Measurements from ENCODE around the gene PCP2.
"Not testable (repeated sequence)": the region's sequence is repeated elsewhere in the genome, so short reads cannot be mapped to it uniquely, and the experiment has no call there.

The PCP2 gene

DNA sequence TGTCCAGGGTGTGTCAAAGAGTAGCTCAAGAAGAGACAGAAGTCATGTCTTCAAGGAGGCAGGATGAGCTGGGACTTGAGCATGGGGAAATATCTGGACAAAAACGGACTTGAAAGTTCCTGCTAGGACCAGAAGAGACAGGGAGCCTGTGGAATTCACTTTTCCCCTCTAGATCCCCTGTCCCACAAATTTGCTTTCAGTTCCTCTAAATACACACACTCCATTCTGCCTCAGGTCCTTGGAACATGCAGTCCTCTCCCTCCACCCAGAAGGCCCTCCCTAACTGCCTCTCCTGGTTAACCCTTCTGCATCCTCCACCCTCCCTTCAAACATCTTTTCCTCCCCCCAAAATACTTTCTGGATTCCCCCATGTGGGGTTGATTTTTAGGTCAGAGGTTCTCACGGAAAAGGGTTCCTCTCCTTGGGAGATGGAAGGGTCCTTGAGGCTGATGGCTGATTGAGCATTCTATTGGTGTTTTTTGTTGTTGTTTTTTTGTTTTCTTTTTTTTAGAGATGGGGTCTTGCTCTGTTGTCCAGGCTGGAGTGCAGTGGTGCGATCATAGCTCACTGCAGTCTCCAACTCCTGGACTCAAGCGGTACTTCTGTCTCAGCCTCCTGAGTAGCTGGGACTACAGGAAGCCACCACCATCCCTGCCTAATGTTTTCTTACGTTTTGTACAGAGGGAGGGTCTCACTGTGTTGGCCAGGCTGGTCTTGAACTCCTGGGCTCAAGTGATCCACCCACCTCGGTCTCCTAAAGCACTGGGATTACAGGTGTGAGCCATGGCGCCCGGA is 28.4 kb upstream of the PCP2 start:
- no peak for DNase-seq (ENCODE audit: low read depth in 1 of 2, low spot score in 1 of 2)

DNA sequence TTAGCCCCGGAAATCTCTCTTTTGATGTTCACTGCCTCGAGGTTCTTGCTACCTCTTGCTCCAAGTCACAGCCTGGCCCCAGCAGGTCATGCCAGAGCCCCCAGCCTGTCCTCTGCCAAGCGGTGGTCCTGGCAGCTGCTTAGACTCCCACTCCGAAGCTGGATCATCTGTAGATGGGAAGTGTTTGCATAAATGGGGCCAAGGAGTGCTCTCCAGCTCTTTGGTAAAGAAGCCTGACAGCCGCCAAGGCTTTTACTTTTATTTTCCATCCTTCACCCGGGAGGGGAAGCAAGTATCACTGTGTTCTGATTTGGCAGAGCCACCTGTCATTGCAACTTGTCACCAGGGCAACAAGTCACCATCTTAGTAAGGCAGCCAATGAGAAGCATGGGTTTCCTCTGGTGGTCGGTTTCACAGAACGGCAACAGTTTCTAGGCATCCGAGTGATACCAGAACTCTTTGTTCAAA is 24.7 kb upstream of the PCP2 start:
- no peak for DNase-seq (ENCODE audit: low read depth in 1 of 2, low spot score in 1 of 2)

DNA sequence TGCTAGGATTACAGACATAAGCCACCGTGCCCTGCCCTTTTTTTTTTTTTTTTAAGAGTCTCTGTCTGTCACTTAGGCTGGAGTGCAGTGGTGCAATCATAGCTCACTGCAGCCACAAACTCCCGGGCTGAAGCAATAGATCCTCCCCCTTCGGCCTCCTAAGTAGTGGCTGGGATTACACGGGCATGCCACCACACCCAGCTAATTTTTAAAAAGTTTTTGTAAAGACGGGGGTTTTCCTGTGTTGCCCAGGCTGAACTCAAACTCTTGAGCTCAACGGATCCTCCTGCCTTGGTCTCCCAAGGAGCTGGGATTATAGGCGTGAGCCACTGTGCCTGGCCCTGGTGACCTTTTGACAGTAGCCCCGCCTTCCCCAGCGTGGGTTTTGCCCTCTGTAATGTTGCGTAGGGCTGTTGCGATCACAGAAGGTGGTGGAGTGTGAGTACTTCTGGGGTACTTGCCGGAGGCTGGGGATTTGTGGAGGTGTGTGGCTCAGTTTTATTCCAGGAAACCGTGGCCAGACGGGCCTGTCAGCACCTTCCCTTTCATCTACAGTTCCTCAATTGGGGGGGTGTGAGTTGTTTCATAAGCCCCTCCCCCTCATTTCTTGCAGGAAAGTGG is 23.7 kb upstream of the PCP2 start:
- no peak for DNase-seq (ENCODE audit: low read depth in 1 of 2, low spot score in 1 of 2)

DNA sequence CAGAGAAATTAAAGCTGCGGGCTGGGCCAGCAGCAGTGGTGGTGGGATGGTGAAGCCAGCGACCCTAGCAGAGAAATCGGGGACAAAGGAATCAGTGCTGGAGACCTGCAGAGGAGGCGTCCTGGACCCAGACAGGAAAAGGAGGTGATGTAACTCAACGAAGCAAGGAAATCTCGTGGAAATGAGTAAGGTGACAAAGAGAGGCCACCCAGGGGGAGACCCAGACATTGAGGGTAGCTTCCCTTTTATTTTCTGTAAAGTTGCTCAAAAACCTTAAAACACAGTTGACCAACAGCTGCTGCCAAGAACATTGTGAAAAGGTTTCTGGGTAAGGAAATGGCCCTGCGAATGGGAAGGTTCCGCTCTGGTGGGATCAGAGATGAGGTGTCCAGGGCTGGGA is 22.1 kb upstream of the PCP2 start:
- no peak for DNase-seq (ENCODE audit: low read depth in 1 of 2, low spot score in 1 of 2)

DNA sequence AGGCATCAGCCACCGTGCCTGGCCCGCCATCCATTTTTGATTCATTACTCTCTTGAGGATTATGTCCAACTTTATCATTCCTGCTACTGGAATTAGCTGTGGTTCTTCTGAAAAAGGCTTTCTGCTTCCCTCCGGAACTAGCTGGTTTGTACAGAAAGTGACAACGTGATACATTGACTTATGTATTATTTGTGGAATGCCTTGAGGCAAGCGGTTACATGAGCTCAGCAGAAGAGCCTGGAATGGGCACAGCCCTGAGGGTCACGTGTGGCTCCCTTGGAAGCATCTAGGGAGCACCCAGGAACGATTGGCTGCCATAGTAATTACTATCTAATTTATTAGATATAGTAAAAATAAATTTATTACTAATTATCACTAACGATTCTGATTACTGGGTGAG is 20.9 kb upstream of the PCP2 start:
- no peak for DNase-seq (ENCODE audit: low read depth in 1 of 2, low spot score in 1 of 2)

DNA sequence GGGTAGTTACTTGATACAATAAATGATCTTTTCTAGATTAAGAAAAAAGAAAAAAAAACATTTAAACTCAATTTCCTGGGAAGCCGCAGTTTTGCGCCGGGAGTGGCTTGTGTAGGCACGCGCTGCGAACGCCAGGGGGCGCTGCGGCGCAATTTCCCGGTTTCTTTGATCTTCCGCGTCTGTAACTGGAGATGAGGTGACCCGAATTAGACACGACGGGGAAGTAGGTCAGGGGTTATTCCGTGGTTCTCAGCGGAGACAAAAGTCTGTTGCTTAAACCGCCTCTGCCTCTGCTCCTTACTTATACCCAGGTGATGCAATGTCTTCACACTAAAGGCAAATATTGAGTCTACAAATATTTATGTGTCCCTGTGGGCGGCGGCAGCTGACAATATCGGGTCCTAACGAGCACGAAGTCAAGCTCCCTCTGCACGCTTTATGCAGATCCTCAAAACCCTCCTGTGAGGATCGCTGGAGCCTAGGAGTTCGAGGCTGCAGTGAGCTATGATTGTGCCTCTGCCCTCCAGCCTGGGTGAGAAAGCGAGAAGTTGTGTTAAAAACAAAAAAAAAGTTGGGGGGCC is 18.6 kb upstream of the PCP2 start:
- peak; percentile 78 to 81 for DNase-seq (ENCODE audit: low read depth in 1 of 2, low spot score in 1 of 2)

DNA sequence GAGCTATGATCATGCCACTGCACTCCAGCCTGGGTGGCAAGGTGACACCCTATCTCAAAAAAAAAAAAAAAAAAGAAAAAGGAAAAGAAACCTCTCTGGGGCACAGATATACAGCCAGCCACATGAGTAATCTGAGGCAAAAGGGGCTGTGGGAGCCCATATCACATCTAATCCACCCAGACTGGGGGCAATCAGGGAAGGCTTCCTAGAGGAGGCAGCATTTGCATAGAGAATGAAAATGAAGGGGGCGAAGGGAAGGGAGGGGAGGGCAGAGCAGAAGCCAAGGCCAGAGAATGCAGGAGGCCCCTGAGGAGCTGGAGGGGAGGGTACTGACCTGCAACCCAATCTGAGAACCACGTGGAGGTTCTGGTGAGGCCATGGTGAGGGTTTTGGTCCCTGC is 16.6 kb upstream of the PCP2 start:
- DNase-seq (ENCODE audit: low read depth in 1 of 2, low spot score in 1 of 2) = no peak

DNA sequence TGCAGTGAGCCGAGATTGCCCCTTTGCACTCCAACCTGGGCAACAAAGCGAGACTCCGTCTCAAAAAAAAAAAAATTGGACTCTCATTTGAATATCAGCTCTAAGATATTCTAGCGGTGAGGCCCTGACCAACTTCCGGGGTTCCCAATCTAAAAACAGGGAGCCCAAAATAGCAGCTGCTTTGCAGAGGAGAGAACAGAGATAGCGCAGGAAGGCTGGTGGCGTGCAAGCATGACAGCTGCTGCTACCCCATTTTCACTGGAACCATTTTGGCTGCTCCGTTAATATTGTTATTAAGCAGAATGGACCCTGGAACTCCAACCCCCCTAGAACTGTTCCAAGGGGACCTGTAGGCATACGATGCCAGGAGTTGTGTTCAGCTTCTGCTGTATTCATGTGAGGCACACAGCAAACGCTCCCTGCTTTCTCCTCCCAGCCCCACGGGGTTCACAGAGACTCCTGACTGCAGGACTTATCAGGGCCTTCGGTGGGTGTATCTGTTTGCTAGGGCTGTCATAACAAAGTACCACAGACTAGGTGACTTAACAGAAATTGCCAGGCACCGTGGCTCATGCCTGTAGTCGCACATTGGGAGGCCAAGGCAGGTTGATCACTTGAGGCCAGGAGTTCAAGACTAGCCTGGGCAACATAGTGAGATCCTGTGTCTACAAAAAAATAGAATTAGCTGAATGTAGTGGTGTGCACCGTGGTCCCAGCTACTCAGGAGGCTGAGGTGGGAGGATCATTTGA is 14.9 kb upstream of the PCP2 start:
- DNase-seq (ENCODE audit: low read depth in 1 of 2, low spot score in 1 of 2) = no peak

DNA sequence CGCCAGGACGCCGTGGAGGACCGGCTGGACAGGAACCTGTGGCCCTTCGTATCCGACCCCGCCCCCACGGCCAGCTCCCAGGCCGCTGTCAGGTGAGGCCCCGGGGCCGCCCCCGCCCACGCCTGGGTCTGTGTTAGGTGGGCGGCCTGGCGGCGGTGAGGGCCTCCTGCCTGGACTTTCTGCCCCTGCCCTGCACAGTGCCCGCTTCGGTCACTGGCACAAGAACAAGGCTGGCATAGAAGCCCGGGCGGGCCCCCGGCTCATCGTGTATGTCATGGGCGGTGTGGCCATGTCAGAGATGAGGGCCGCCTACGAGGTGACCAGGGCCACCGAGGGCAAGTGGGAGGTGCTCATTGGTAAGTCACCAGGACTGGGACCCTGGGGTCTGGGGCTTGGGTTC is 13.6 kb upstream of the PCP2 start:
- no peak for DNase-seq (ENCODE audit: low read depth in 1 of 2, low spot score in 1 of 2)

DNA sequence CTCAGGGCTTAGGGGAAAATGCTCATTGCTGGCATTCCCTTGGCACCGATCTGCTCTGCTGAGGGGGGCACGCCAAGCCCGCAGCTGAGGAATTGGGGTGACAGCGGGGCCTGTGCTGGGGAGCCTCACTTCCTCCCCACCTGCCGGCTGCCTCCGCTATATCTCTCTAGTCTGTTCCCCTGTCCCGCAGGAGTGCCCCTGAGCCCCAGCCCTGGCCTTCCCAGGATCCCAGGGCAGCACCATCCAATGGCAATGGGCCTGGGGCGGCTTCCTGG is 12.8 kb upstream of the PCP2 start:
- DNase-seq (ENCODE audit: low read depth in 1 of 2, low spot score in 1 of 2) = no peak

DNA sequence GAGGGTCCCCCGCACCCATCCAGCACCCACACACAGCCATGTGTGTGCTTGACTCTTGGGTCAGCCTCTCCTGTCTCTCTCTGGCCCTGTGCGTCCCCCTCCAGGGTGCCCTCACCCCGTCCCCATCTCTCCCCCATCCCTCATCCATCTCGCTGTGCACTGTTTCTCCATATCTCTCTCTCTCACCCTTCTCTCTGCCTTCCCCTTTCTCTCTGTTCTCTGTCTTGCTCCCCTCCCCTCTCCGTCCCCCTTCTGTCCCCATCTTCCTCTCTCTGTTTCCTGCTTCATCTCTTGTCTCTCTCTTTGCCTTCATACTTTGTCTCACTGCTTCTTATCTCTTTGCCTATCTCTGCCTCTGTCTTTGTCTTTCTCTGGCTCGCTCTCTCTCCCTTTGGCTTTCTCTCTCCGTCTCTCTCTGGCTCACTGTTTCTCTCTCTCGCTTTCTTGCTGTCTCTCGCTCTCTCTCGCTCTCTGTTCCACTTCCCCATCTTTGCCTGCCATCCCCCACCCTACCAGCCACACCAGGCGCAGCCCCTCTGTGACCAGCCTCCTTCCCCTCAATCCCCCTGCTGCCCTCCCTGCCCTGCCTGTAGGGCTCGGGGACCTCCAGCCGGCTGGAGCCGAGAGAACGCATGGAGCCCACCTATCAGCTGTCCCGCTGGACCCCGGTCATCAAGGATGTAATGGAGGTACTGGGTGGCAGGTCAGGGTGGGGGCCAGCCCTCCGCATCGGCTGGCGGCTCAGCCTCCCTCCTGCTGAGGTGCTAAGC is 12.3 kb upstream of the PCP2 start:
- DNase-seq (ENCODE audit: low read depth in 1 of 2, low spot score in 1 of 2) = no peak

DNA sequence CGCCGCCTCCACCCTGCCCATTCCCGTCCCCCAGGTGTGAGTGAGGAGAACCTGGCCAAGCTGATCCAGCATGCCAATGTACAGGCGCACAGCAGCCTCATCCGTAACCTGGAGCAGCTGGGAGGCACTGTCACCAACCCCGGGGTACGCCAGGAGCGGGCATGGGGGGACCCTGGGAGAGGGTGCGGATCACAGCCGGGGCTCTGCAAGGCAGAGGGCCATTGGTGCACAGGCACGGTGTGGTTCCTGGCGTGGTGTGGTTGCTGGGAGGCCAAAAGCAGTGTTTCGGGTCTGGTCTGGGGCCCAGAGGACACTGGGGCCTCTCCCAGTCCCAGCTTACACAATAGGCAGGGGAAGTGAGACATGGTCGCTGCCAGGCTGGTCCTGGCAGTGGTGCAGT is 11.6 kb upstream of the PCP2 start:
- DNase-seq (ENCODE audit: low read depth in 1 of 2, low spot score in 1 of 2) = no peak

DNA sequence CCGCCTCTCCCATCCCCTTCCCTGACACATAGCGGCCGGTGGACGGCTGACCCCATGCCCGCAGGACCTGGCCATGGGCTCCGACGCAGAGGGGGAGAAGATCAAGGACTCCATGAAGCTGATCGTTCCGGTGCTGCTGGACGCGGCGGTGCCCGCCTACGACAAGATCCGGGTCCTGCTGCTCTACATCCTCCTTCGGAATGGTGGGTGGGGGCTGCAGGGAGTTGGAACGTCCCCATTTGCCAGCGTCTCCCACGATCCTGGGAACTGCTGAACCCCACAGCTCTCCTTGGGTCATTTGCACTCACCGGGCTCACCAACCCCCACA is 11.0 kb upstream of the PCP2 start:
- no peak for DNase-seq (ENCODE audit: low read depth in 1 of 2, low spot score in 1 of 2)

DNA sequence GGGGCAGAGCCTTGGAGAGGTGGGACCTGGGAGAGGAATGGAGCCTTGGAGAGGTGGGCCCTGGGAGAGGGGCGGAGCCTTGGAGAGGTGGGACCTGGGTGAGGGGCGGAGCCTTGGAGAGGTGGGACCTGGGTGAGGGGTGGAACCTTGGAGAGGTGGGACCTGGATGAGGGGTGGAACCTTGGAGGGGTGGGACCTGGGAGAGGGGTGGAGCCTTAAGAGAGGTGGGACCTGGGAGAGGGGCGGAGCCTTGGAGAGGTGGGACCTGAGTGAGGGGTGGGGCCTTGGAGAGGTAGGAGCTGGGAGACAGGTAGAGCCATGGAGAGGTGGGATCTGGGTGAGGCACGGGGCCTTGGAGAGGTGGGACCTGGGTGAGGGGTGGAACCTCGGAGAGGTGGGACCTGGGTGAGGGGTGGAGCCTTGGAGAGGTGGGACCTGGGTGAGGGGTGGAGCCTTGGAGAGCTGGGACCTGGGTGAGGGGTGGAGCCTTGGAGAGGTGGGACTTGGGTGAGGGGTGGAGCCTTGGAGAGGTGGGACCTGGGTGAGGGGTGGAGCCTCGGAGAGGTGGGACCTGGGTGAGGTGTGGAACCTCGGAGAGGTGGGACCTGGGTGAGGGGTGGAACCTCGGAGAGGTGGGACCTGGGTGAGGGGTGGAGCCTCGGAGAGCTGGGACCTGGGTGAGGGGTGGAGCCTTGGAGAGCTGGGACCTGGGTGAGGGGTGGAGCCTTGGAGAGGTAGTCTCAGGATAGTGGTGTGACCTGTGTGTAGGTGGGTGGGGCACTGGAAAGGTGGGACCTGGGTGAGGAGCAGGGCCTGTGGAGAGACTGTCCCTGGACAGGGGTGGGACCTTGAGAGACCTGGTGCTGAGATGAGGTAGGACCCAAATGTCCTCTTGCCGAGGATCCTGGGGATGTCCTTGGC is 10.4 kb upstream of the PCP2 start:
- DNase-seq (ENCODE audit: low read depth in 1 of 2, low spot score in 1 of 2) = not testable (repeated sequence)

DNA sequence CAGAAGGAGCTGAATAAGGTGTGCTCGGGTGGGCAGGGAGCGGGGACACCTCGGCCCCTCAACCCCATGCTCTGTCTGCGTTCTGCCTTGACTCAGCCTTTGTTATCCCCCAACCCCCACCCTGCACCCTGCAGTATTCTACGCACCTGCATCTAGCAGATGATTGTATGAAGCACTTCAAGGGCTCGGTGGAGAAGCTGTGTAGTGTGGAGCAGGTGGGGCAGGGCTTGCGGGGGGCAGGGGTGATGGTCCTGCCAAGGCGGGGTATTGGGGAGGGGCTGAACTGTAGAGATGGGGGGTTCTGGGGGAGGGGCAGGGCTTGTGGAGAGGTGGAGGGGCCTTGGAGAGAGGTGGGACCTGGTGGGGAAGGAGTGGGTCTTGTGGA is 9.5 kb upstream of the PCP2 start:
- no peak for DNase-seq (ENCODE audit: low read depth in 1 of 2, low spot score in 1 of 2)

DNA sequence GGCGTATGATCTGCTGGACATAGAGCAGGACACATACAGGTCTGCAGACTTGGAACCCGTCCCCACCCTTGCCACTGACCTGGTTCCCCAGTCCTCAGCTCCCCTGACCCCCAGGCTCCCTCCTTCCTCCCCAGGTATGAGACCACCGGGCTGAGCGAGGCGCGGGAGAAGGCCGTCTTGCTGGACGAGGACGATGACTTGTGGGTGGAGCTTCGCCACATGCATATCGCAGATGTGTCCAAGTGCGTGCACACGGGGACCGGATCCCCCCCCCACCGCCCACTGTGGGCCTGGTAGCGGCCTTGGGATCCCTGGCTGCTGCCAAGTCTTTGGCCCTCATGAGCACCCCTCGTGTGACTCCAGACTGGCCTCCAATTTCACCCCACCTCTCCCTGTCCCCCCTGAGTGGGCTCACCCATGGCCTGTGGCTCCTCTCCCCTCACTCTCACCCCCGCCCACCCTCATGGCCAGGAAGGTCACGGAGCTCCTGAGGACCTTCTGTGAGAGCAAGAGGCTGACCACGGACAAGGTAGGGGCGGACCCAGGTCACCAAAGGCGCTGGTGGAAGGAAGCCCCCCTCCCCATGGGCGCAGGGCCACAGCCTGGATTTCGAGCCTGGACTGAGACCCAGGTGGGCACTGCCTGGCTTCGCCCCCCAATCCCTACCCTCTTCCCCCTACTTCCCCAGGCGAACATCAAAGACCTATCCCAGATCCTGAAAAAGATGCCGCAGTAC is 8.9 kb upstream of the PCP2 start:
- no peak for DNase-seq (ENCODE audit: low read depth in 1 of 2, low spot score in 1 of 2)

DNA sequence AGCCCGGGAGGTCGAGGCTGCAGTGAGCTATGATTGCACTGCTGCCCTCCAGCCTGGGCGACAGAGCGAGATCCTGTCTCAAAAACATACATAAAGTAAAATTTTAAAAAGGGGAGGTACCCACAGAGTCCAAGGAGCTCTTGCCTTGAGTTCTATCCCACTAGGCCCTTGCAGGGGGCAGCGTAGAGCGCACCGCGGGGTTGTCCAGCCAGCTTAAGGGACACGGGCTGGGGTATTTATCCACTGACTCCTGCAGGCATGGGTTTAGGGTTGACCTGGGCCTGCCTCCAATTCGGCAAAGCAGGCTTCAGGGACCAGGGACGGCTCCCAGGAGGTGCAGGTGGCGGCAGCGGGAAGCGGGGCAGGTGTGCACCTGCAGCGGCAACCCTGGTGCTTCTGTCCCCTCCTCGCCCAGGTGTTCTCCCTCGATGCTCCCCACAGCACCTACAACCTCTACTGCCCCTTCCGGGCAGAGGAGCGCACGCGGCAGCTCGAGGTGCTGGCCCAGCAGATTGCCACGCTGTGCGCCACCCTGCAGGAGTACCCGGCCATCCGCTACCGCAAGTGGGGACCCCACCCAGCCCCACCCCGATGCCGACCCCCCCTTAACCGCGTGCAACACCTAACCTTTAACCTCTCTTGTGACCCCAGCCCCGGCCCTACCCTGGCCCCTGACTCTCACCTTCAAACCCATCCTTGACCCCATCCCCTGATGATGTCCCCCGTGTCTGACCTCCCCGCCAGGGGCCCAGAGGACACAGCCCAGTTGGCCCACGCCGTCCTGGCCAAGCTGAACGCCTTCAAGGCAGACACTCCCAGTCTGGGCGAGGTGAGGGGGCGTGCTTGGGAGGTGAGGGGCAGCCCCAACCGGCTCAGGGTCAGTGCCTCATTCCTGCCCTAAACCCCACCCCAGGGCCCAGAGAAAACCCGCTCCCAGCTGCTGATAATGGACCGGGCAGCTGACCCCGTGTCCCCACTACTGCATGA is 8.1 kb upstream of the PCP2 start:
- DNase-seq (ENCODE audit: low read depth in 1 of 2, low spot score in 1 of 2) = no peak

DNA sequence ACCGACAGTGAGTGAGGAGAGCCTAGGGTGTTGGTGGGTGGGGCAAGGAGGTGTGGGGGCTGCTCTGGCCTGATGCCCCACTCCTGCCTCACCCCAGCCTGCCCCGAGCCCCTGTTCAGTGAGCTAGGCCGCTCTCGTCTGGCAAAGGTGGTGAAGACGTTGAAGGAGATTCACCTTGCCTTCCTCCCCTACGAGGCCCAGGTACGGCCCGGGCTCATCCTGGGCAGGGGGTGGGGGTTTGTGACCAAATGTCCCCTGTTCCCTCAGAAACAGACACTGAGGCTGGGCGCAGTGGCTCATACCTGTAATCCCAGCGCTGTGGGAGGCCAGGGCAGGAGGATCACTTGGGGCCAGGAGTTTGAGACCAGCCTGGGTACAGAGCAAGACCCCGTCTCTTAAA is 7.3 kb upstream of the PCP2 start:
- DNase-seq (ENCODE audit: low read depth in 1 of 2, low spot score in 1 of 2) = no peak
